HL-60 (cell line): ENCODE data around the gene ATP8B4.

ENCODE experiments used
- CTCF ChIP-seq: IDR thresholded peaks from one replicate; pipeline ENCODE4 v1.5.1; 2011; ENCODE audit warnings: low read length, control low read depth, inconsistent platforms; ENCODE audit not compliant: insufficient read depth
- GABPA ChIP-seq: IDR thresholded peaks from 2 replicates; pipeline ENCODE4 v1.6.1; 2012; ENCODE audit warnings: low read depth
- POLR2AphosphoS5 ChIP-seq: IDR thresholded peaks from 2 replicates; pipeline ENCODE4 v1.6.1; 2012; ENCODE audit warnings: low read depth
- REST ChIP-seq: IDR thresholded peaks from 2 replicates; pipeline ENCODE4 v1.6.1; 2012; ENCODE audit warnings: low read depth; ENCODE audit not compliant: insufficient replicate concordance
- SPI1 ChIP-seq: IDR thresholded peaks from 2 replicates; pipeline ENCODE4 v1.6.1; 2012; ENCODE audit warnings: low read depth, mild to moderate bottlenecking, borderline replicate concordance

GRCh38 chr15:49900006-49900902, 218.8 kb downstream of the ATP8B4 start:
- TF ChIP-seq CTCF (no peak), POLR2AphosphoS5 (no peak), GABPA (no peak), SPI1 (no peak), REST (no peak)
